OCI-LY1 (cell line): ENCODE data around the gene ZNF438.

Experiments used
- H2AFZ ChIP-seq: fragments of 200-600 bp; sonication (generic), shearing (Covaris generic); 2 replicates; pipeline ENCODE4 v1.6.0; 2014; ENCODE audit warnings: antibody characterized with exemption, mild to moderate bottlenecking, low read length
- H3F3A ChIP-seq: fragments of 200-600 bp; sonication (generic), shearing (Covaris generic); 2 replicates; pipeline ENCODE4 v1.6.0; 2014; ENCODE audit warnings: mild to moderate bottlenecking, antibody characterized with exemption, low read length, moderate library complexity; ENCODE audit not compliant: insufficient read depth
- H3K27ac ChIP-seq: fragments of 200-600 bp; sonication (generic); 2 replicates; pipeline ENCODE4 v1.5.1; 2014; ENCODE audit warnings: low read length, mixed run types, mild to moderate bottlenecking, low read depth; ENCODE audit not compliant: poor library complexity, severe bottlenecking
- H3K27me3 ChIP-seq: fragments of 200-600 bp; sonication (generic); 2 replicates; pipeline ENCODE4 v1.6.0; 2014; ENCODE audit warnings: antibody characterized with exemption, mild to moderate bottlenecking, low read length, moderate library complexity; ENCODE audit not compliant: insufficient read depth
- H3K36me3 ChIP-seq: fragments of 200-600 bp; sonication (generic); 2 replicates; pipeline ENCODE4 v1.6.1; 2014; ENCODE audit warnings: mild to moderate bottlenecking, antibody characterized with exemption, low read length, moderate library complexity, mixed read lengths; ENCODE audit not compliant: insufficient read depth
- H3K4me1 ChIP-seq: fragments of 200-600 bp; sonication (generic); 2 replicates; pipeline ENCODE4 v1.5.1; 2014; ENCODE audit warnings: mild to moderate bottlenecking, low read length, moderate library complexity; ENCODE audit not compliant: insufficient read depth, severe bottlenecking
- H3K4me2 ChIP-seq: fragments of 200-600 bp; sonication (generic), shearing (Covaris generic); 2 replicates; pipeline ENCODE4 v1.6.1; 2014; ENCODE audit warnings: low read length
- H3K4me3 ChIP-seq: fragments of 200-600 bp; sonication (generic); 2 replicates; pipeline ENCODE4 v1.5.1; 2014; ENCODE audit warnings: low read length, low read depth, mild to moderate bottlenecking, mixed read lengths; ENCODE audit not compliant: poor library complexity, severe bottlenecking
- H3K79me2 ChIP-seq: fragments of 200-600 bp; shearing (Covaris generic); 2 replicates; pipeline ENCODE4 v1.6.1; 2016; ENCODE audit warnings: mixed run types, low read length, mixed read lengths; ENCODE audit not compliant: insufficient read depth
- H3K9ac ChIP-seq: fragments of 200-600 bp; sonication (generic), shearing (Covaris generic); 2 replicates; pipeline ENCODE4 v1.6.1; 2014; ENCODE audit warnings: mild to moderate bottlenecking, low read length, mixed read lengths
- H3K9me2 ChIP-seq: fragments of 200-600 bp; sonication (generic), shearing (Covaris generic); 2 replicates; pipeline ENCODE4 v1.6.1; 2014; ENCODE audit warnings: low read depth, mild to moderate bottlenecking, low read length, mixed read lengths
- H3K9me3 ChIP-seq: fragments of 200-600 bp; shearing (Covaris generic); 2 replicates; pipeline ENCODE4 v1.6.1; 2014; ENCODE audit warnings: low read length, mixed read lengths
- H4K20me1 ChIP-seq: fragments of 200-600 bp; sonication (generic), shearing (Covaris generic); 2 replicates; pipeline ENCODE4 v1.6.0; 2016; ENCODE audit warnings: mild to moderate bottlenecking, low read length; ENCODE audit not compliant: insufficient read depth
- EZH2 ChIP-seq: fragments of 200-600 bp; sonication (generic), shearing (Covaris generic); IDR thresholded peaks from 2 replicates; pipeline ENCODE4 v1.8.0; 2017; ENCODE audit warnings: borderline replicate concordance, mixed run types, mild to moderate bottlenecking, antibody characterized with exemption, low read length, moderate library complexity, mixed read lengths
- TF ChIP-seq, protein P1 (sequence below): fragments of 200-600 bp; sonication (generic), shearing (Covaris generic); IDR thresholded peaks from 2 replicates; pipeline ENCODE4 v1.5.1; 2017; ENCODE audit warnings: mild to moderate bottlenecking, antibody characterized with exemption, low read length, moderate library complexity, mixed read lengths

The ZNF438 gene

DNA sequence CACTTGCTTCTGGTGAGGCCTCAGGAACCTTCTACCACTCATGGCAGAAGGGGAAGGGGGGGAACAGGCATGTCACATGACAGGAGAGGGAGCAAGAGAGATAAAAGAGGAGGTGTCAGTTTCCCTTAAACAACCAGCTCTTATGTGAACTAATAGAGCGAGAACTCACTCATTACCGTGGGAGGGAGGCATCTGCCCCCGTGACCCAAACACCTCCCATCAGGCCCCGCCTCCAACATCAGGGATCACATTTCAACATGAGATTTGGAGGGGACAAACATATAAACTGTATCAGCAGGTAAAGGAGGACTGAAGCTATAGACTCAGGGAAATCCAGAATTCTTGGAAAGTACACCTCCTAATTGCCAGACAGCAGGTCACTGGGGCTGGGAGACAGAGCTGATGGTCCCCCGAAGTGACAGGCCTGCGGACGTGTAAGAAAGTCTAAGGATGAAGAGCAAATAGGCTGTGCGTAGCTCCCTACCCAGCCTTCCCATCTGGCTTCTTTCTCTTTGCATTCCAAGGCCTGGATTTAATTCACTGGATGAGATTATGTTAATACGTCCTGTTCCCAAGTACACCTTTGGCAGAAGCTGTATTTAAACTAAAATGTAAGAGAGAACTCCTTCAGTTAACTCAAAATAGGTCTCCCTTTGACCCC lies 215.4 kb downstream of the ZNF438 start:
- Histone ChIP-seq H3K9ac (no peak overlapping the region), H3K36me3 (no peaks in the 10 kb centered on the region), H4K20me1 (no peaks in the 10 kb centered on the region), H3F3A (no peaks in the 10 kb centered on the region), H3K4me3 (no peak overlapping the region), H3K27ac (no peak overlapping the region), H3K9me2 (no peaks in the 10 kb centered on the region), H3K79me2 (no peaks in the 10 kb centered on the region), H2AFZ (no peak overlapping the region), H3K27me3 (peaks cover 3% of the 10 kb centered on the region; the same call in 1 of the 2 replicates), H3K4me1 (no peaks in the 10 kb centered on the region), H3K4me2 (no peak overlapping the region), H3K9me3 (no peaks in the 10 kb centered on the region)
- TF ChIP-seq EZH2: no peak
- TF ChIP-seq, protein P1, sequence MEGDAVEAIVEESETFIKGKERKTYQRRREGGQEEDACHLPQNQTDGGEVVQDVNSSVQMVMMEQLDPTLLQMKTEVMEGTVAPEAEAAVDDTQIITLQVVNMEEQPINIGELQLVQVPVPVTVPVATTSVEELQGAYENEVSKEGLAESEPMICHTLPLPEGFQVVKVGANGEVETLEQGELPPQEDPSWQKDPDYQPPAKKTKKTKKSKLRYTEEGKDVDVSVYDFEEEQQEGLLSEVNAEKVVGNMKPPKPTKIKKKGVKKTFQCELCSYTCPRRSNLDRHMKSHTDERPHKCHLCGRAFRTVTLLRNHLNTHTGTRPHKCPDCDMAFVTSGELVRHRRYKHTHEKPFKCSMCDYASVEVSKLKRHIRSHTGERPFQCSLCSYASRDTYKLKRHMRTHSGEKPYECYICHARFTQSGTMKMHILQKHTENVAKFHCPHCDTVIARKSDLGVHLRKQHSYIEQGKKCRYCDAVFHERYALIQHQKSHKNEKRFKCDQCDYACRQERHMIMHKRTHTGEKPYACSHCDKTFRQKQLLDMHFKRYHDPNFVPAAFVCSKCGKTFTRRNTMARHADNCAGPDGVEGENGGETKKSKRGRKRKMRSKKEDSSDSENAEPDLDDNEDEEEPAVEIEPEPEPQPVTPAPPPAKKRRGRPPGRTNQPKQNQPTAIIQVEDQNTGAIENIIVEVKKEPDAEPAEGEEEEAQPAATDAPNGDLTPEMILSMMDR: no peak

DNA sequence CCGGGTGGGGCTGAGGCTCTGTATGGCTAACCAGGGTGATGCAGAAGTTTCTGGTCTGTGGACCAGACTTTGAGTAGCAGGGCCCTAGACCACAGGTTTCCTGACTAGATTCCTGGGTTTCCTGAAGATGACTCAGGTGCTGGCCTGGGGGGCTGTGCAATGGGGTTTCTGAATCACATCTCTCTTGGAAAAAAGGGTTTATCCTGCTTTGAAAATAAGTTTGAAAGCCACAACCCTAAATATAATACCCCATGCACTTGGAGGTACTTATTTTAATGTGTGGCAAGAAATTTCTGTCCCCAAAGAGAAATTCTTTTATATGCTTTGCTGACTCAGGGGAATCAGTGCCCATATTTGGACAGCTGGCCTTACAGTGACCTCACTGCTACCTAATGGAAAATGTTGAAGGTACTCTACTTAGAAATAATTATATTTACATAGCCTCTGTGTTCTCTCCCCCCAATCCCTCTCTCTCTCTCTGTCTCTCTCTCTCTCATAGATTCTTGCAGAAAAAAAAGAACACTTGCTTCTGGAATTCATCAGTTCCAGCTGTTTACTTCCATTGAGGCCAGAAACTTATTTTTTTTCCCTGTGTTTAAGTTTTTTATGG lies 217.7 kb downstream of the ZNF438 start:
- no peaks in the 10 kb centered on the region for H3F3A ChIP-seq
- H2AFZ ChIP-seq: no peak overlapping the region
- H3K4me1 ChIP-seq: no peaks in the 10 kb centered on the region
- H3K4me2 ChIP-seq: no peak overlapping the region
- H4K20me1 ChIP-seq: no peaks in the 10 kb centered on the region
- no peaks in the 10 kb centered on the region for H3K9me2 ChIP-seq
- no peaks in the 10 kb centered on the region for H3K36me3 ChIP-seq
- H3K27ac ChIP-seq: no peak overlapping the region
- H3K79me2 ChIP-seq: no peaks in the 10 kb centered on the region
- peaks cover 3% of the 10 kb centered on the region; the same call in 1 of the 2 replicates for H3K27me3 ChIP-seq
- H3K9me3 ChIP-seq: no peaks in the 10 kb centered on the region
- H3K4me3 ChIP-seq: no peak overlapping the region
- no peak overlapping the region for H3K9ac ChIP-seq
- no peak for TF ChIP-seq EZH2
- TF ChIP-seq, protein P1: no peak

DNA sequence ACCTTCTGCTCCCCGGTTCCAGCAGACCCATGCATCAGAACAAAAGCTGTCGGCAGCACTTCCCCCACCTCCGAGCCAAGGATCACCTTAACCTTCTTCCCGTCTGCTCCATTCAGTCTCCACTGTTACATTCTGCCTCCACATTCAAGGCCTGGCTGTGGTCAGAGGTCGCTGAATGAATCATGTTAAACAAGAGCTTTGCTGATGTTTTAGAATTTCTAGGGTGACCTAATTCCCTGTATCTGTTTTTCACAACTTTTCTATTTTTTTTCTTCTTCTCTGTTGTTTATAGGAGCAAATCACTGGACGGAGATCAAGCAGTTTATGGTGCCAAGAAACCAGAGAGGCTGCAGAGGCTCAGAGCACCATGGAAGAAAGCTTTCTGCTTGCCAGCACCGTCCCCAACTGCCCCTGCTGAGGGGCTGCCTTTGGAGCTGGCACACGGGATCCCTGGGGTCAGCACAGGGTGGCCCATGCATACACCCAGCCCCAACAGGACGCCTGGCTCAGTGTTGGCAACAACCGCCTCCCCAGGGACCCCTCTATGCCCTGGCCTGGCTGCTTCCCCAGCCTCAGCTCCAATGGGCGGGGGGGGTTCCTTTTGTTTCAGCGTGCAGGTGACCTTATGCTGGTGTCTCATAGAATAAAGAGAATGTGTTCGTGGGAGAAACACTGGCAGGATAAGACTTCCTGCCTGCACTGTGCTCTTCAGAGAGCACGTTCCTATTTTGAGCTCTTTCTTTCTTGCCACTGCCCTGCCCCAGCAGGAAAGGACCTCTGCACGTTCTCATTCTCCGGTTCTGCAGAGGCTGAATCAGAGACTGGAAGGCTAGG lies 219.4 kb downstream of the ZNF438 start:
- Histone ChIP-seq H3F3A (no peaks in the 10 kb centered on the region), H3K27ac (no peak overlapping the region), H3K79me2 (no peaks in the 10 kb centered on the region), H3K9ac (no peak overlapping the region), H4K20me1 (no peaks in the 10 kb centered on the region), H3K4me2 (no peak overlapping the region), H3K9me3 (no peaks in the 10 kb centered on the region), H2AFZ (no peak overlapping the region), H3K4me3 (no peak overlapping the region), H3K9me2 (no peaks in the 10 kb centered on the region), H3K27me3 (peaks cover 8% of the 10 kb centered on the region), H3K4me1 (no peaks in the 10 kb centered on the region), H3K36me3 (no peaks in the 10 kb centered on the region)
- TF ChIP-seq, protein P1: no peak
- no peak for TF ChIP-seq EZH2
